ENCODE data around the gene P2RY1. TPM values are rescaled to one million over a fixed set of nuclear protein-coding genes. Genes with fewer than 3 reads are reported as not detected.
A peak's percentile ranks its signal among the peaks of the same experiment; 100 is the strongest.

Gene P2RY1
- polyA plus RNA-seq, 2 donors = 7.0 to 8.9 TPM

- Histone ChIP-seq H3K4me1 (ENCODE audit: control insufficient read depth in 2 of 2, insufficient read depth in 2 of 2, low read length in 1 of 2) (no peaks in the 10 kb centered on the region), H3K27ac (ENCODE audit: low read depth in 2 of 2, low read length in 1 of 2) (no peak overlapping the region), H3K4me3 (ENCODE audit: low read depth in 1 of 2, low read length in 2 of 2) (no peak overlapping the region), H3K9me3 (ENCODE audit: control insufficient read depth in 2 of 2, insufficient read depth in 1 of 2, low read depth in 1 of 2, low read length in 1 of 2) (no peaks in the 10 kb centered on the region), H3K27me3 (ENCODE audit: control insufficient read depth in 1 of 2, insufficient read depth in 2 of 2, low read length in 2 of 2) (no peaks in the 10 kb centered on the region), H3K36me3 (ENCODE audit: control insufficient read depth in 2 of 2, insufficient read depth in 2 of 2, low read length in 1 of 2) (no peaks in the 10 kb centered on the region)
- WGBS, 2 donors = 42 to 65% methylated on average over 2 of the region's 2 CpGs
Measured at GRCh38 chr3:152823173-152823572, 11.8 kb upstream of the P2RY1 start.

GRCh38 chr3:152823781-152824180 lies 11.2 kb upstream of the P2RY1 start:
- WGBS, 2 donors = 61 to 66% methylated on average over 2 of the region's 2 CpGs
- Histone ChIP-seq H3K4me1 (ENCODE audit: control insufficient read depth in 2 of 2, insufficient read depth in 2 of 2, low read length in 1 of 2) (no peaks in the 10 kb centered on the region), H3K9me3 (ENCODE audit: control insufficient read depth in 2 of 2, insufficient read depth in 1 of 2, low read depth in 1 of 2, low read length in 1 of 2) (no peaks in the 10 kb centered on the region), H3K27ac (ENCODE audit: low read depth in 2 of 2, low read length in 1 of 2) (no peak overlapping the region), H3K27me3 (ENCODE audit: control insufficient read depth in 1 of 2, insufficient read depth in 2 of 2, low read length in 2 of 2) (no peaks in the 10 kb centered on the region), H3K4me3 (ENCODE audit: low read depth in 1 of 2, low read length in 2 of 2) (no peak overlapping the region), H3K36me3 (ENCODE audit: control insufficient read depth in 2 of 2, insufficient read depth in 2 of 2, low read length in 1 of 2) (no peaks in the 10 kb centered on the region)

GRCh38 chr3:152825566-152825965 lies 9.4 kb upstream of the P2RY1 start:
- H3K4me1 ChIP-seq (ENCODE audit: control insufficient read depth in 2 of 2, insufficient read depth in 2 of 2, low read length in 1 of 2) = no peaks in the 10 kb centered on the region
- H3K27ac ChIP-seq (ENCODE audit: low read depth in 2 of 2, low read length in 1 of 2) = no peak overlapping the region
- no peaks in the 10 kb centered on the region for H3K36me3 ChIP-seq (ENCODE audit: control insufficient read depth in 2 of 2, insufficient read depth in 2 of 2, low read length in 1 of 2)
- no peaks in the 10 kb centered on the region for H3K27me3 ChIP-seq (ENCODE audit: control insufficient read depth in 1 of 2, insufficient read depth in 2 of 2, low read length in 2 of 2)
- H3K9me3 ChIP-seq (ENCODE audit: control insufficient read depth in 2 of 2, insufficient read depth in 1 of 2, low read depth in 1 of 2, low read length in 1 of 2) = no peaks in the 10 kb centered on the region
- H3K4me3 ChIP-seq (ENCODE audit: low read depth in 1 of 2, low read length in 2 of 2) = no peak overlapping the region

GRCh38 chr3:152826476-152826875 lies 8.5 kb upstream of the P2RY1 start:
- Histone ChIP-seq H3K36me3 (ENCODE audit: control insufficient read depth in 2 of 2, insufficient read depth in 2 of 2, low read length in 1 of 2) (no peaks in the 10 kb centered on the region), H3K4me1 (ENCODE audit: control insufficient read depth in 2 of 2, insufficient read depth in 2 of 2, low read length in 1 of 2) (no peaks in the 10 kb centered on the region), H3K4me3 (ENCODE audit: low read depth in 1 of 2, low read length in 2 of 2) (no peak overlapping the region), H3K9me3 (ENCODE audit: control insufficient read depth in 2 of 2, insufficient read depth in 1 of 2, low read depth in 1 of 2, low read length in 1 of 2) (no peaks in the 10 kb centered on the region), H3K27ac (ENCODE audit: low read depth in 2 of 2, low read length in 1 of 2) (no peak overlapping the region), H3K27me3 (ENCODE audit: control insufficient read depth in 1 of 2, insufficient read depth in 2 of 2, low read length in 2 of 2) (no peaks in the 10 kb centered on the region)
- WGBS, 2 donors = 93% methylated on average over 3 of the region's 3 CpGs

- no peaks in the 10 kb centered on the region for H3K9me3 ChIP-seq (ENCODE audit: control insufficient read depth in 2 of 2, insufficient read depth in 1 of 2, low read depth in 1 of 2, low read length in 1 of 2)
- no peak overlapping the region for H3K27ac ChIP-seq (ENCODE audit: low read depth in 2 of 2, low read length in 1 of 2)
- H3K4me1 ChIP-seq (ENCODE audit: control insufficient read depth in 2 of 2, insufficient read depth in 2 of 2, low read length in 1 of 2) = no peaks in the 10 kb centered on the region
- WGBS, 2 donors = 94 to 95% methylated on average over 3 of the region's 3 CpGs
- no peaks in the 10 kb centered on the region for H3K27me3 ChIP-seq (ENCODE audit: control insufficient read depth in 1 of 2, insufficient read depth in 2 of 2, low read length in 2 of 2)
- H3K36me3 ChIP-seq (ENCODE audit: control insufficient read depth in 2 of 2, insufficient read depth in 2 of 2, low read length in 1 of 2) = no peaks in the 10 kb centered on the region
- H3K4me3 ChIP-seq (ENCODE audit: low read depth in 1 of 2, low read length in 2 of 2) = no peak overlapping the region
Measured at GRCh38 chr3:152827313-152827712, 7.6 kb upstream of the P2RY1 start.

GRCh38 chr3:152828075-152828840 lies 6.7 kb upstream of the P2RY1 start:
- no peaks in the 10 kb centered on the region for H3K36me3 ChIP-seq (ENCODE audit: control insufficient read depth in 2 of 2, insufficient read depth in 2 of 2, low read length in 1 of 2)
- 54 to 56% methylated on average over 4 of the region's 4 CpGs for WGBS, 2 donors
- no peaks in the 10 kb centered on the region for H3K4me1 ChIP-seq (ENCODE audit: control insufficient read depth in 2 of 2, insufficient read depth in 2 of 2, low read length in 1 of 2)
- H3K4me3 ChIP-seq (ENCODE audit: low read depth in 1 of 2, low read length in 2 of 2) = no peak overlapping the region
- H3K27ac ChIP-seq (ENCODE audit: low read depth in 2 of 2, low read length in 1 of 2) = no peak overlapping the region
- H3K27me3 ChIP-seq (ENCODE audit: control insufficient read depth in 1 of 2, insufficient read depth in 2 of 2, low read length in 2 of 2) = no peaks in the 10 kb centered on the region
- H3K9me3 ChIP-seq (ENCODE audit: control insufficient read depth in 2 of 2, insufficient read depth in 1 of 2, low read depth in 1 of 2, low read length in 1 of 2) = no peaks in the 10 kb centered on the region

- Histone ChIP-seq H3K9me3 (ENCODE audit: control insufficient read depth in 2 of 2, insufficient read depth in 1 of 2, low read depth in 1 of 2, low read length in 1 of 2) (no peaks in the 10 kb centered on the region), H3K36me3 (ENCODE audit: control insufficient read depth in 2 of 2, insufficient read depth in 2 of 2, low read length in 1 of 2) (no peaks in the 10 kb centered on the region), H3K27me3 (ENCODE audit: control insufficient read depth in 1 of 2, insufficient read depth in 2 of 2, low read length in 2 of 2) (no peaks in the 10 kb centered on the region), H3K4me1 (ENCODE audit: control insufficient read depth in 2 of 2, insufficient read depth in 2 of 2, low read length in 1 of 2) (no peaks in the 10 kb centered on the region), H3K4me3 (ENCODE audit: low read depth in 1 of 2, low read length in 2 of 2) (no peak overlapping the region), H3K27ac (ENCODE audit: low read depth in 2 of 2, low read length in 1 of 2) (no peak overlapping the region)
Measured at GRCh38 chr3:152830245-152830644, 4.7 kb upstream of the P2RY1 start.

- H3K4me1 ChIP-seq (ENCODE audit: control insufficient read depth in 2 of 2, insufficient read depth in 2 of 2, low read length in 1 of 2) = no peaks in the 10 kb centered on the region
- H3K27me3 ChIP-seq (ENCODE audit: control insufficient read depth in 1 of 2, insufficient read depth in 2 of 2, low read length in 2 of 2) = no peaks in the 10 kb centered on the region
- H3K36me3 ChIP-seq (ENCODE audit: control insufficient read depth in 2 of 2, insufficient read depth in 2 of 2, low read length in 1 of 2) = no peaks in the 10 kb centered on the region
- WGBS, 2 donors = 95 to 97% methylated on average over 13 of the region's 13 CpGs
- H3K4me3 ChIP-seq (ENCODE audit: low read depth in 1 of 2, low read length in 2 of 2) = no peak overlapping the region
- no peaks in the 10 kb centered on the region for H3K9me3 ChIP-seq (ENCODE audit: control insufficient read depth in 2 of 2, insufficient read depth in 1 of 2, low read depth in 1 of 2, low read length in 1 of 2)
- H3K27ac ChIP-seq (ENCODE audit: low read depth in 2 of 2, low read length in 1 of 2) = no peak overlapping the region
Measured at GRCh38 chr3:152832046-152832445, 2.9 kb upstream of the P2RY1 start.

- Histone ChIP-seq H3K9me3 (ENCODE audit: control insufficient read depth in 2 of 2, insufficient read depth in 1 of 2, low read depth in 1 of 2, low read length in 1 of 2) (no peaks in the 10 kb centered on the region), H3K27ac (ENCODE audit: low read depth in 2 of 2, low read length in 1 of 2) (no peak overlapping the region), H3K36me3 (ENCODE audit: control insufficient read depth in 2 of 2, insufficient read depth in 2 of 2, low read length in 1 of 2) (no peaks in the 10 kb centered on the region), H3K4me1 (ENCODE audit: control insufficient read depth in 2 of 2, insufficient read depth in 2 of 2, low read length in 1 of 2) (no peaks in the 10 kb centered on the region), H3K4me3 (ENCODE audit: low read depth in 1 of 2, low read length in 2 of 2) (no peak overlapping the region), H3K27me3 (ENCODE audit: control insufficient read depth in 1 of 2, insufficient read depth in 2 of 2, low read length in 2 of 2) (no peaks in the 10 kb centered on the region)
Measured at GRCh38 chr3:152833089-152833488, 1.8 kb upstream of the P2RY1 start.

- no peaks in the 10 kb centered on the region for H3K9me3 ChIP-seq (ENCODE audit: control insufficient read depth in 2 of 2, insufficient read depth in 1 of 2, low read depth in 1 of 2, low read length in 1 of 2)
- H3K27me3 ChIP-seq (ENCODE audit: control insufficient read depth in 1 of 2, insufficient read depth in 2 of 2, low read length in 2 of 2) = no peaks in the 10 kb centered on the region
- H3K4me3 ChIP-seq (ENCODE audit: low read depth in 1 of 2, low read length in 2 of 2) = peak overlapping the region; percentile 73 to 78
- H3K36me3 ChIP-seq (ENCODE audit: control insufficient read depth in 2 of 2, insufficient read depth in 2 of 2, low read length in 1 of 2) = no peaks in the 10 kb centered on the region
- peaks cover 0 to 2% of the 10 kb centered on the region in 2 donors for H3K4me1 ChIP-seq (ENCODE audit: control insufficient read depth in 2 of 2, insufficient read depth in 2 of 2, low read length in 1 of 2)
- H3K27ac ChIP-seq (ENCODE audit: low read depth in 2 of 2, low read length in 1 of 2) = peak overlapping the region; percentile 90 to 93
- 10 to 11% methylated on average over 17 of the region's 17 CpGs for WGBS, 2 donors
Measured at GRCh38 chr3:152834191-152834775, 648 bp upstream of the P2RY1 start.
